GM21825 (cell line): ENCODE results near the gene WNT1.

Source experiments
- ATAC-seq: cut with Tn5 transposase; IDR thresholded peaks from one replicate; pipeline ENCODE4 v1.9.1; 2021; ENCODE audit warnings: mild to moderate bottlenecking, moderate library complexity; ENCODE audit not compliant: unreplicated experiment

Gene WNT1

DNA sequence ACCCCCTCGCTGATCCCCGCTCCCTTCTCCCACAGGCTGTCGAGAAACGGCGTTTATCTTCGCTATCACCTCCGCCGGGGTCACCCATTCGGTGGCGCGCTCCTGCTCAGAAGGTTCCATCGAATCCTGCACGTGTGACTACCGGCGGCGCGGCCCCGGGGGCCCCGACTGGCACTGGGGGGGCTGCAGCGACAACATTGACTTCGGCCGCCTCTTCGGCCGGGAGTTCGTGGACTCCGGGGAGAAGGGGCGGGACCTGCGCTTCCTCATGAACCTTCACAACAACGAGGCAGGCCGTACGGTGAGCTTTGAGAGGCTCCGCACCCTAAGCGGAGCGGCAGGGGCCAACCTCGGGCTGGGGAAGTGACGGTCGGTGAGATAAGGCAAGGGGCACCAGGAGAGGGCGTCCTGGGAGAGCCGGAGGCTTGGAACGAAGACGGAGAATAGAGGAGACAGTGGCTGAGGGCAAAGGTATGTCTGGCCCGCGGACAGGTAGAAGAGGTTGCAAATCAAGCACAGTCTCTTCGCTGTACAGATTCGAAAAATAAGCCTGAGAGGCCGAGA, 2.3 kb downstream of the WNT1 start:
- no peak for ATAC-seq

DNA sequence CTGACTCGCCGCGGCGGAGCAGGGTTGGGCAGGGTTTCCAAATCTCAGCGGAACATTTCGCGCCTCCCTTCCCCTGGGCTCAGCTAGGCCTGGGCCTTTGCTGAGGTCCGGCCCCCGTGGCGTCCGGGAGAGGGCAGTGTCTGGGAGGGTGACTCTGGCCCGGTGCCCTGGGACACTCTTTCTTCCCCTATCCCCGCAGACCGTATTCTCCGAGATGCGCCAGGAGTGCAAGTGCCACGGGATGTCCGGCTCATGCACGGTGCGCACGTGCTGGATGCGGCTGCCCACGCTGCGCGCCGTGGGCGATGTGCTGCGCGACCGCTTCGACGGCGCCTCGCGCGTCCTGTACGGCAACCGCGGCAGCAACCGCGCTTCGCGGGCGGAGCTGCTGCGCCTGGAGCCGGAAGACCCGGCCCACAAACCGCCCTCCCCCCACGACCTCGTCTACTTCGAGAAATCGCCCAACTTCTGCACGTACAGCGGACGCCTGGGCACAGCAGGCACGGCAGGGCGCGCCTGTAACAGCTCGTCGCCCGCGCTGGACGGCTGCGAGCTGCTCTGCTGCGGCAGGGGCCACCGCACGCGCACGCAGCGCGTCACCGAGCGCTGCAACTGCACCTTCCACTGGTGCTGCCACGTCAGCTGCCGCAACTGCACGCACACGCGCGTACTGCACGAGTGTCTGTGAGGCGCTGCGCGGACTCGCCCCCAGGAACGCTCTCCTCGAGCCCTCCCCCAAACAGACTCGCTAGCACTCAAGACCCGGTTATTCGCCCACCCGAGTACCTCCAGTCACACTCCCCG, 3.0 kb downstream of the WNT1 start:
- ATAC-seq = no peak

DNA sequence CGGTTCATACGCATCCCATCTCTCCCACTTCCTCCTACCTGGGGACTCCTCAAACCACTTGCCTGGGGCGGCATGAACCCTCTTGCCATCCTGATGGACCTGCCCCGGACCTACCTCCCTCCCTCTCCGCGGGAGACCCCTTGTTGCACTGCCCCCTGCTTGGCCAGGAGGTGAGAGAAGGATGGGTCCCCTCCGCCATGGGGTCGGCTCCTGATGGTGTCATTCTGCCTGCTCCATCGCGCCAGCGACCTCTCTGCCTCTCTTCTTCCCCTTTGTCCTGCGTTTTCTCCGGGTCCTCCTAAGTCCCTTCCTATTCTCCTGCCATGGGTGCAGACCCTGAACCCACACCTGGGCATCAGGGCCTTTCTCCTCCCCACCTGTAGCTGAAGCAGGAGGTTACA, 3.6 kb downstream of the WNT1 start:
- no peak for ATAC-seq

DNA sequence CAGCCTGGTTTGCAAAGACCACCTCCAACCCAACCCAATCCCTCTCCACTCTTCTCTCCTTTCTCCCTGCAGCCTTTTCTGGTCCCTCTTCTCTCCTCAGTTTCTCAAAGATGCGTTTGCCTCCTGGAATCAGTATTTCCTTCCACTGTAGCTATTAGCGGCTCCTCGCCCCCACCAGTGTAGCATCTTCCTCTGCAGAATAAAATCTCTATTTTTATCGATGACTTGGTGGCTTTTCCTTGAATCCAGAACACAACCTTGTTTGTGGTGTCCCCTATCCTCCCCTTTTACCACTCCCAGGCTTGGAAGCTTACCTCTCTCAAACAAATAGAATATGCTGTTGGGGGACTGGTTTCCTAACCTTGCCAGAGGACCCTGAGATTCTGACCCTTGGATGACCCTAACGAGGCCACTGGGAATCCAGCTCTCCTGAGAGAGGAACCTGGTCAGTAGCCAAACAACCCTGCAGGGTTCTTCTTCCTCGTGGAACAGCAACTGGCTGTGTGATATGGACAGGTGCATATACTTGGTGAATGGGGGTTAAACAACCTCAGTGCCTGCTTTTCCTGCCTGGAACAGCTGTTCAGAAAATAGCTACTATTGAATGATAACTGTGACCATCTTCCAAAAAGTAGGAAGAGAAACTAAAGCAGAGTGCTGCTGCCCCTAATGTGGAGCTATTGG, 4.4 kb downstream of the WNT1 start:
- no peak for ATAC-seq

DNA sequence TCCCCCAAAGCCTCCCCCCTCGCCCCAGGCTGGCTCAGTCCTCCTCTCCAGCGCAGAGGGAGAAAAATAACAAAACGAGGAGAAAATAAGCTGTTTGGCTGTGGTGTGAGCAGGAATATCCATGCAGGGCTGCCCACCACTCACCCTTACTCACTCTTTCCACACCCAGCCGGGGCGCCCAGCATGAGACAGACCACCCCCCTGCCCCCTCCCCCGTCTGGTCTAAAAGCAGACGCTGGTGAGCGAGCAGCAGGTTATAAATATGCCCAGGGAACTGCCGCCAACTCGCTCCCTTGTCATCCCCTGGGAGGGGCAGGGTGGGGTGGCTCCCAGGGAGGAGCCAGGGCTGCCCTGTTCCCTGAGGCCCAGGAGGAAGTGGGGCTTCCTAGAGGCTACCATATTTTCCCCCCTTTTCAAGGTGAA, 7.4 kb downstream of the WNT1 start:
- ATAC-seq = no peak

DNA sequence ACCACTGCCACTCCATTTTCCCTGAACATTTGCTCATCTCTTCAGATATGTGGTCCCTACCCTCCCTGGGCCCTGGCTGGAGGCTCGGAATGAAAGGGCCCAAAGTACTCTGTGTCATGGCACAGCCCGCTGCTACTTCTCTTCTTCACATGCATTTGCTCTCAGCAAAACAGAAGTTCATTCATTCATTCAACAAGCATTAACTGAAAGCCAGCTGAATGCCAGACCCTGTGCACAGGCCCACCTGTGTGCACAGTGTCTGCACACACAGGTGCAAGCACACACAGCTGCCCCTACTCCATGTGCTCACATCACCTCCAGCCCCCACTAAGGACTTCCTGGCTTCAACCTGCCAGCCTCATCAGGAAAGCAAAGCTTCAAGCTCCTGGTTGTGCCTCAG, 7.8 kb downstream of the WNT1 start:
- no peak for ATAC-seq

DNA sequence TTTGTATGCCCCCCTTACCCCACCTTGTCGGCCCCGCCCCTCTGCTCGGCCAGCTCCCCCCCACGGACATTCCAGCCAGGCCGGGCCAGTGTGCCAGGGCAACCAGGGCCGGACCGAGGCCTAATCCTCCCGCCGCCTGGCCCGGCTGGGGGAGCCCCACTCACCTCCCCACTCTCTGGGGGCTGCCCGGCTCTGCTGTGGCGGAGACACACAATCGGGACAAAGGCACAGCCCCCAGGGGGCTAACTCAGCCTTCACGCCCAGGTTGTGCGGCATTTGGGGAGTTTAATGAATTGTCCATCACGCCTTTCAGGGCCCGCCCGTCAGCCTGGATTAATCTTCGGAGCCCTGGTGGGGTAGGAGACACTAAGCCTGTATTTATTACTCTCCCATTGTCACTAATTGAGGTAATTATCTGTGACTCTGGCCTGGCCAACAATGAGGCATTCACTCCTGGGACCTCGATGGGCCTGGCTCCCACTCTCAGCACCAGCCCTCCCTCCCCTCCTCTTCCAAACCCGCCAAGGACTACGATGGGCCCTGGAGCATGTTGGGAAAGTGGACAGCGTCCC, 8.7 kb downstream of the WNT1 start:
- ATAC-seq = no peak

DNA sequence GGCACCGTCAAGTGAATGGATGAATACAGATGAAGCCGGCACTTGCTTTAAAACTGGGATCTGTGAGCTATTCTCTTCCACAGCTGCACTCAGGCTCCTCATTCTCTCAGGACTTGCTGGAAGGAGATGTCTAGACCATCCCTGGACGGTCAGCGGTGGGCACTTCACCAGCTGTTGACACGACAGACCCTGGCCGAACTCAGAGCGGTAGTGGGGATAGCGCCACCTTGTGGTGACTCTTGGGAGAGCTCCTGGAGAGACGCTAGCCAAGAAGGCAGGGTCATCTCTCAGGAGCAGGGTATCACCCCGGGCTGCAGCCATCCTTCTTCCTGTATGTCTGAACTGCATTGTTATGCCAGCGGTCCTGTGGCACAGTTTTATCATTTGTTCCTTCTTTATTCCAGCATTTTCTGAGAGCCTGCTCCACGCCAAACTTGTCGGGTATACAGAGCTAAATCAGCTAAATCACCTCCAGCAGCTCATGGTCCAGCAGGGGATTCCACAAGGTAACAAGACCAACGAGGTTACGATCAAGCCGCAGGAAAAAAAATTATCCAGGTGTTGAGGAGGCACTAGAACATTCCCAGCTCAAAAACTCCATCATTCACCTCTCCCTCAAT, 10.0 kb downstream of the WNT1 start:
- no peak for ATAC-seq

DNA sequence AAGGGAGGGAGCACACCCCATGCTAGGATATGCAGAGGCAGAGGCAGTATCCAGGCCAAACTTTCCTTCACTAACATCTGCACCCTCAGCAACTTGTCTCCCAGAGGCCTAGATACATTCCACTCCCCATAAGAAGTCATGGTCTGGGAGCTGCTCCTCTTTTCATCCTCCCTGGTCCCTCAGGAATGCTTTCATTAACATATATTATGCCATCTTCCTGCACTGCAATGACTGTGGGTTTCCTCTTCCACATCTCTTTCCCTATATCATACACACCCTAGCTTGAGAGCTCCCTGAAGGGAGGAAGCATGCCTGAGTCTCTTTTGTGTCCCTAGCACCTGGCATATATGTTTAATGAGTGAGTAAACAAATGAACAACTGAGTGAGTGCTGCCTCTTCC, 12.4 kb downstream of the WNT1 start:
- ATAC-seq = no peak

DNA sequence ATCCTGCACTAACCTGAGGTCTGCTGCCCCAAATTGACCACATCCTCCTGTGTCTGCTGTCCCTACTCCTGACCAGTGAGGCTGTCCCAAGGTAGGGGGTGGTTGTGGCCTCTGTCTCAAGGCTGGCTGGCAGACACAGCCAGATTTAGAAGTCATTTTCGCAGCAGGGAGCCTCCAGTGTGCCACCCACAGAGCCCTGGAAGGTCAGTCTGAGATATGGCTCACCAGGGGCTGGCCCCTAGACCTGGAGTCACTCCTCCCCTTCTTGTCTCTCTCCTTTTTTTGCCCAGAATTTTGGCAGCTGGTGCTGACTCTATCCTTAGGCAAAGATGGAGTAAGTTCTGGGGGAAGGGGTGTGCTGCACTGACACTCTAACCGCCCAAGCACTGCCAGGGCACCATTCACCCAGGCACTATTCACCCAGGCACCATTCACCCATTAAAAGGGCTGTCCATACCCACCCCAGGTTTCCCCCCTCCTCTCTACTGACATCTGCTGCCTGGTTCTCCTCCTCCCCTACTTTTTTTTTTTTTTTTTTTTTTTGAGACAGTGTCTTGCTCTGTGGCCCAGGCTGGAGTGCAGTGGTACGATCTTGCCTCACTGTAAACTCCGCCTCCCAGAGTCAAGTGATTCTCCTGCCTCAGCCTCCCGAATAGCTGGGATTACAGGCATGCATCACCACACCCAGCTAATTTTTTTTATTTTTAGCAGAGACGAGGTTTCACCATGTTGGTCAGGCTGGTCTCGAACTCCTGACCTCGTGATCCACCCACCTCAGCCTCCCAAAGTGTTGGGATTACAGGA, 13.3 kb downstream of the WNT1 start:
- no peak for ATAC-seq

DNA sequence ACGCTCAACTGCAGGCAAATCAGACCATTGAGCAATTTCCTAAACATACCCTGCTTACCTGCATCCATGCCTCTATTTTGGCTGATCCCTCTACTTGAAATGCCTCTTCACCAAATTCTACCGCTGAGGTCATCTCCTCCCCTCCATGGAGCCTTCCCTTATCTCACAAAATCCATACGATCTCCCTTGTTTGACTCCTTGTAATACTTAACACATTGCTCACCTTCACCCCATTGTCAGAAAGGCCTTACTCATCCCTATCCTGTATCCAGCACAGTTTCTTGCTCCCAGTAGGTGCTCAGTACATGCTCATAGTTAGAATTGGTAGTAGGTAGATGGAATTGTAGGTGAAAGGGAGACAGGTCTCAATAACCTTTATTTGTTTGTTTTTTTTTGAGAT, 15.7 kb downstream of the WNT1 start:
- no peak for ATAC-seq

DNA sequence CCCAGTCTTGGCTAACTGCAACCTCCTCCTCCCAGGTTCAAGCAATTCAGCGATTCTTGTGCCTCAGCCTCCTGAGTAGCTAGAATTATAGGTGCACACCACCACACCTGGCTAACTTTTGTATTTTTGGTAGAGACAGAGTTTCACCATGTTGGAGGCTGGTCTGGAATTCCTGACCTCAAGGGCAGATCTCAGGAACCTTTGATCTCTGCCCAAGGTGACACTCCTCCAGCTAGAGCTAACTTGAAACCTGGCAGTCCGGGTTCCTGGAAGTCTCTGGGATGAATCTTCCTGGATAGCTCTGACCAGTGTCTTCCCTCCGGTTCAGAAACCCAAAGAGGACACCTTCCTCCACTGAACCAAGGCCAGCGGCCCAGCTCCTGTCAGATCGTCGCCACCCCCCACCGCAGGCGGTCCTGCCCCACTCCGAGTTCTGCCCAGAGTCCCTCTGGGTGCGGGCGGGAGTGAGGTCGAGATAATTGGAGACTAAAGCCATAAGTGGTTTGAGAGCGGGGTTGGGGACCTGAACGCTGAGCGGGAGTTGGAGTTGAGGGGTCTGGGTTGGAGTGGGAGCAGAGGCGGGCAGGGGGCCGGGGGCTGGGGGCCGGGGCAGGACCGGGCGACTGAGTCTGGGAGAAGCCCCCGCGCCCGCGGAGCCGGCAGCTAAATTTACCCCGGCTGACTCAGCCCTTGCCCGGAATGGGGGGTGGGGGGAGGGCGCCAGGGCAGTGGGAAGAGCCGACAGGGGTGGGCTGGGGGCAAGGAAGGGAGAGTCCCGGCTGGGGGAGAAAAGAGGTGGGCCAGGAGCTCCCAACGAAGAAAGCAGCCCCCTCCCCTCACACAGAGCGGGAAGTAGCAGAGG, 16.3 kb downstream of the WNT1 start:
- ATAC-seq = no peak

DNA sequence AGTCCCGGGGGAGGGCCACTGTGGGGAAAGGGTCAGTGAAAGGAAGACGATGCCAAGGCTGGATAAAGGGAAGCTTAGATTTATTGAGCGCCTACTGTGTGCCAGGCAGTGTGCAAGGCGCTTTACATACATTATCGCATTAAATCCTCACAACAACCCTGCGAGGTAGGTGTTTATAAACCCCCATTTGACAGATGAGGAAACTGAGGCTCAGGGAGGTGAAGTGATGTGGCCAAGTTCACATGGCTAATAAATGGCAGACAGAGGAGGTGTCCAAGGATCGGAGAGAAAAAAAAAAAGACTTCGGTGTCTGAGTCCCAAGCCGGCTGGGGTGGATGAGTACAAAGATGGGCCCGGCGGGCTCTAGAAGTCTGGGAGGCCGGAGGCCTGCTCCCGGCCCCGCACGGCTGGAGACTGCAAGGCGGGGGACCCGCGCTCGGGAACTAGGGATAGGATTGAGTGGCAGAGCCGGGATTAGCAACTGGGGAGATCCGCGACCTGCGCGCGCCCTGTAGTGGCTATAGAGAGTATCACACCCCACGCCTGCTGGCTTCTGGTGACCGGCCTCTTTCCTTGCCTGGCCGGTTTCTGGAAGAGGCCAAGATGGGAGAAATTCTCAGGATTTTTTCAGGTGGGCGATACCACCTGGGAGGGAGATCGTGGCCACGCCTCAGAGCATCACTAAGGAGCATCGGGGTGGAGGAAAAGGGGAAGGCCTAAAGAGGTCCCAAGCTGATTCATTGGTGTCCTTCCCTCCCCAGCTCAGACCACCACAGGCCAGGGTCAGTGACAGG, 17.2 kb downstream of the WNT1 start:
- ATAC-seq = no peak

DNA sequence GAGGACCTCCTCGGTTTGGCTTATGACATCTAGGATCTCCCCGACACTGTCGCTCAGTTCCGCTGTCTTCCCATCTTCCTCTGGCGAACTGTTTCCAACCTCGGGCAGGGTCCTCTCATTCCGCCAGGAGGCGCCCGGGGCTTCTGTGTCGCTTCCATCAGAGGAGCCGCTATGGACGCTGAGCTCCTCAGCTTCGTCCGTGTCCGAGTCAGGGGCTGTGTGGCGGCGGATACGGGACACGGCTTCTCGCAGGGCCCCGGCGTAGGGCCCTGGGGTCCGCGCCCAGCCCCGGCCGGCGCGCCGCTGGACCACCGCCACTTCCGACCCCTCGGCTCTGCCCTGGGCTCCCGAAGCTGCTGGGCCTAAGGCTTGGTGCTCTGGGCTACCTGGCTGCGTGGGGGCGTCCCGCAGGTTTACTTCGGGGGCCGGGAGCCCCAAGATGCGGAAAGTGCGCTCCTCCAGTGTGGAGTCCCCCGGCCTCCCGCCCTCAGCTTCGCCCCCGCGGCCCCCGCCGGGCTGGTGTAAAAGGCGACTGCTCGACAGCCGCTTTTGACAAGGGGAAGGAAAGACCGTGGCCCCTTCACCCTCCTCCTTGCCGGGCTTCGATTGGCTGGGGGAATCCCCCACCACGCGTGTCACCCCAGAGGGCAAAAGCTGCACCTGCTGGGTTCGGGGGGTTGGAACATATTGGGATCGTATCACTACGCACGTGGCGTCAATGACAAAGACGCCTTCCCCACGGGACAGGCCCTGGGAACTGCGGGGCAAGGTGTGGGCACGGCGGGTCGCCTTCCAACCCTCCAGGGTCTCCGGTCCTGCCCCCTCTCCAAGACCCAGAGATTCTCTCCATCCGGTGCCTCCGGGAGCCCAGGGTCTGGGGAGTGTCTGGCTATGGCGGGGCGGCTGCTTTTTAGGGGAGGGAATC, 18.9 kb downstream of the WNT1 start:
- no peak for ATAC-seq

DNA sequence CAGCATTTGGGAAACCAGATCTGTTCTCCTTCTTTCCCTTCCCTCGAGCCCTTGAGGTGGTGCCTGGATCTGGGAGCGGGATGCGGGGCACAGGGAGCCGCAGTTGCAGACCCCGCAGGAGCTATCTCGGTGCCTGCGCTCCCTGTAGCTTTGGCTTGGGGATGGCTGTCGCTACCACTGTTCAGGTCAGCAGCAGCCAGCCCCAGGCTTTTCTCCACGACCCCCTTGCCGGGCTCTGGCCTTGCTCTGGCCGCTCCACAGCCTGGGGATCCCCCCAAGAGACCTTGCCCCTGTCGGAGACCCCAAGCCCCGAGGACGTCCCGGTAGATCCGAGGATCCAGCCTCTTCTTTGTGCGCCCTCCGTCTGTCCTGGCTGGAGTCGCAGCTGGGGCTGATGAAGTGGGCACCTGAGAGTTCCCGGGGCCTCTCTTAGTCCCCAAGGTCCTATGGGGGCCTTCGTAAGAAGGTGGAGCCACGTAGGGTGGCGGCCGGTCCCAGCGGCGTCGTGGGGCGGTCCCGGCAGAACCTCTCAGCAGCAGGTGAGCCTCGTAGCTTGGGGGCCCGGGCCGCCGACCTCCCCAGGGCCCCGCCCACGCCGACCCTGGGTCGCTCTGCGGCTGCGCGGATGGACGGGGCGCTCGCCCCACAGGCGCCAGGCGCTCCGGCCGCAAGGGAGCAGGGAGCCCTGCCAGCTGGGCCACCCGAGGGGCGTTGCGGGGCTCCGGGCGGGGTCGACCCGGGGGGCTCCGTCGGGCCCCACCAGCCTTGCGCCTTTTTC, 19.8 kb downstream of the WNT1 start:
- ATAC-seq = peak; percentile 41

DNA sequence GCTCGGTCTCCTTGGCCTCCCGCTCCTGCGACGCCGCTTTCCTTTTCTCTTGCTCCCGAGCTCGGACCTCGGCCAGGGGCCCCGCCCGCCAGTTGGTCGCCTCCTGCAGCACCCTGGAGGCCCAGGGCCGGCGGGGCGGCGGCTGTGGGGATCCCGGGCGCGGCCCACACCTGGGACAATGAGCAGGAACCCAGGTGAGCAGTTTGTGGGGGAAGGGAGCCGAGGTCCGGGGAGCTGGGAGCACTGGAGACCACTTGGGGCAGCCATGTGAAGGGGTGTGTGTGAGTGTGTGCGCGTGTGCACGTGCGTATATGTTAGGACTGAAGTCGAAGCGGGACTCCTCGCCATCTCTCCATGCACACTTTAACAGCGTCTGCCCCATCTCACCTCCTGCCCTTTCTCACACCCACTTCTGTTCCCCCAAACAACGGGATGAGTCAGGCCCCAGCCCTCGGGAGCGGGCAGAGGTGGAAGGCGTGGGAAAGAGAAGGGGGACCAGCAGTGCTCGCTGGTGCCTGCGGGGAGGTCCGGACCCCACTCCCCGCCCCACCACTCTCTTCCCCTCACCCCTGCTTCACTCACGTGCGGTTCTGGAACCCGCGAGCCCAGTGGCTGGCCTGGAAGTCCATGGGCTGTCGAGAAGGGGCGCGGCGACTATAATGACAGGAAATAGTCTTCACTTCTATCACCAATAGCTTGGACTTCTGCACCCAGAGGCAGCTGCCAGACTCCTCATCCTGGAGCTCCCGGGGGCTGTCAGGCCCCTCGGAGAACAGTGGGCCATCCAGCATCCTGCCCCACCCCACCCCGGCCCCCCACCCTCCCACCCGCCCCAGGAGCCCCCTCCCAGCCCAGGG, 20.6 kb downstream of the WNT1 start:
- peak; percentile 16 for ATAC-seq
